Measurements from ENCODE around the gene ITPRIPL2.

Gene ITPRIPL2

DNA sequence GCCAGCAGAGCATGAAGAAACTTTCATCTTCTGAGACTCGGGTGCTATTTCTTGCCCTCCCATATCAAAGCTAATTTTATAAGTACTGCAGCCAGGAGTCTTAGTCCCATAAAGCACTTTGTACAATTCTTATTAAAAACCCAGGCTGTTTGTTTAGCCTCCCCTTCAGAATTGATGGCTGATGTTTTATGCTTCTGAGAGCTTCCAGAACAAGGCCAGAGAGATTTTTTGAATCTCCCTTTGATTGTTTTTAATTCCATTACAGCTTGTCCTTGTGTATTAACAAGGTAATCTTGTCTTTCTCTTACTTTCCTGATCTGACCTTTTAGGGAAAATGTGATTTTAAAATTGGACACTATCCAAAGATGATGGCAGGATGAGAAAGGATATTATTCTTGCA is 30.1 kb upstream of the ITPRIPL2 start:
- Histone ChIP-seq H3K9me3 (ENCODE audit: control insufficient read depth, low read length) (no peaks in the 10 kb centered on the region), H3K27ac (ENCODE audit: insufficient read depth, low read length, poor library complexity, severe bottlenecking) (no peak overlapping the region), H3K4me3 (ENCODE audit: insufficient read depth, low read depth, low read length, poor library complexity, severe bottlenecking) (no peak overlapping the region), H3K36me3 (ENCODE audit: control insufficient read depth, insufficient read depth, low read length) (no peaks in the 10 kb centered on the region), H3K4me1 (ENCODE audit: control insufficient read depth, insufficient read depth, low read length, poor library complexity, severe bottlenecking) (peaks cover 4% of the 10 kb centered on the region), H3K27me3 (replicated peaks; ENCODE audit: control insufficient read depth, insufficient read depth, low read length, poor library complexity, severe bottlenecking) (peaks cover 5% of the 10 kb centered on the region)
- no peak for DNase-seq

- H3K36me3 ChIP-seq (ENCODE audit: control insufficient read depth, insufficient read depth, low read length): no peaks in the 10 kb centered on the region
- H3K4me3 ChIP-seq (ENCODE audit: insufficient read depth, low read depth, low read length, poor library complexity, severe bottlenecking): no peak overlapping the region
- H3K9me3 ChIP-seq (ENCODE audit: control insufficient read depth, low read length): no peaks in the 10 kb centered on the region
- H3K27ac ChIP-seq (ENCODE audit: insufficient read depth, low read length, poor library complexity, severe bottlenecking): no peak overlapping the region
- H3K4me1 ChIP-seq (ENCODE audit: control insufficient read depth, insufficient read depth, low read length, poor library complexity, severe bottlenecking): peaks cover 4% of the 10 kb centered on the region
- no peak for DNase-seq
- peaks cover 5% of the 10 kb centered on the region for H3K27me3 ChIP-seq (replicated peaks; ENCODE audit: control insufficient read depth, insufficient read depth, low read length, poor library complexity, severe bottlenecking)
Observed at GRCh38 chr16:19084139-19084538, 29.6 kb upstream of the ITPRIPL2 start.

DNA sequence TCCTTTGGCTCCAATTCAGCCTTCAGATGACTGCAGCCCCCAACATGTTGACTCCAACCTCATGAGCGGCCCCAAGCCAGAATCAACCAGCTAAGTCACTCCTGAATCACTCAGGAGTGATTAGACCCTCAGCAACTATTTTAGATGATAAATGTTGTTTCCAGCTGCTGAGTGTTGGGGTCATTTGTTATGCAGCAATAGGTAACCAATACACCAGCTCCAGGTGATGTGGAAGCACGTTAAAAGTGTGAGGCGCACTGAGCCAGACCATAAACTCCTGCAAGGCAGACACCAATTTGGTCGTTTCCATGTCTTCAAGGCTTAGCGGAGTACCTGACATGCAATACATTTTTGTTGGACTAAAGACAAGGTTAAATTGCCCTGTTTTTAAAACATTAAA is 28.9 kb upstream of the ITPRIPL2 start:
- Histone ChIP-seq H3K4me1 (ENCODE audit: control insufficient read depth, insufficient read depth, low read length, poor library complexity, severe bottlenecking) (peaks cover 4% of the 10 kb centered on the region), H3K27ac (ENCODE audit: insufficient read depth, low read length, poor library complexity, severe bottlenecking) (no peak overlapping the region), H3K9me3 (ENCODE audit: control insufficient read depth, low read length) (no peaks in the 10 kb centered on the region), H3K4me3 (ENCODE audit: insufficient read depth, low read depth, low read length, poor library complexity, severe bottlenecking) (no peak overlapping the region), H3K27me3 (replicated peaks; ENCODE audit: control insufficient read depth, insufficient read depth, low read length, poor library complexity, severe bottlenecking) (peaks cover 5% of the 10 kb centered on the region), H3K36me3 (ENCODE audit: control insufficient read depth, insufficient read depth, low read length) (no peaks in the 10 kb centered on the region)
- DNase-seq: no peak

DNA sequence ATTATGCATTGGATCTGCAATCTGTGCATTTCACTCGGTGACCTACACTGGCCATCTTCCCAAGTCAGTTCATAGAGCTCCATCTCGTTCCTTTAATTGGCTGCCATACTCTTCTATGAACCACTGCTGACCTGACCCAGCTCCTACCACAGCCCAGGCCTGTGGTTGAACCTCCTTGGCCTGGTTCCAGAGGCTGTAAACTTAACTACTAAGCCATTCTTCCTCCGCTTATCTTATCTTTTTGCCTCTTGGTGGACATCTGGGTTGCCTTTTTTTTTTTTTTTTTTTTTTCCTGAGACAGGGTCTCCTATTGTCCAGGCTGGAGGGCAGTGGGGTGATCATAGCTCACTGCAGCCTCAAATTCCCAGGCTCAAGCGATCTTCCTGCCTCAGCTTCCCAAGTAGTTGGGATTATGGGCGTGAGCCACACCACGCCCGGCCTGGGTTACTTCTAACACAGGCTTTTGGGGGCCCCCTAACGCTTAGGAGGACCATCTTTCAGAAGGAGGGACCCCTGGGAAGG is 28.0 kb upstream of the ITPRIPL2 start:
- DNase-seq: no peak
- Histone ChIP-seq H3K27me3 (replicated peaks; ENCODE audit: control insufficient read depth, insufficient read depth, low read length, poor library complexity, severe bottlenecking) (peaks cover 5% of the 10 kb centered on the region), H3K9me3 (ENCODE audit: control insufficient read depth, low read length) (no peaks in the 10 kb centered on the region), H3K4me1 (ENCODE audit: control insufficient read depth, insufficient read depth, low read length, poor library complexity, severe bottlenecking) (peaks cover 4% of the 10 kb centered on the region), H3K4me3 (ENCODE audit: insufficient read depth, low read depth, low read length, poor library complexity, severe bottlenecking) (no peak overlapping the region), H3K36me3 (ENCODE audit: control insufficient read depth, insufficient read depth, low read length) (no peaks in the 10 kb centered on the region), H3K27ac (ENCODE audit: insufficient read depth, low read length, poor library complexity, severe bottlenecking) (no peak overlapping the region)

DNA sequence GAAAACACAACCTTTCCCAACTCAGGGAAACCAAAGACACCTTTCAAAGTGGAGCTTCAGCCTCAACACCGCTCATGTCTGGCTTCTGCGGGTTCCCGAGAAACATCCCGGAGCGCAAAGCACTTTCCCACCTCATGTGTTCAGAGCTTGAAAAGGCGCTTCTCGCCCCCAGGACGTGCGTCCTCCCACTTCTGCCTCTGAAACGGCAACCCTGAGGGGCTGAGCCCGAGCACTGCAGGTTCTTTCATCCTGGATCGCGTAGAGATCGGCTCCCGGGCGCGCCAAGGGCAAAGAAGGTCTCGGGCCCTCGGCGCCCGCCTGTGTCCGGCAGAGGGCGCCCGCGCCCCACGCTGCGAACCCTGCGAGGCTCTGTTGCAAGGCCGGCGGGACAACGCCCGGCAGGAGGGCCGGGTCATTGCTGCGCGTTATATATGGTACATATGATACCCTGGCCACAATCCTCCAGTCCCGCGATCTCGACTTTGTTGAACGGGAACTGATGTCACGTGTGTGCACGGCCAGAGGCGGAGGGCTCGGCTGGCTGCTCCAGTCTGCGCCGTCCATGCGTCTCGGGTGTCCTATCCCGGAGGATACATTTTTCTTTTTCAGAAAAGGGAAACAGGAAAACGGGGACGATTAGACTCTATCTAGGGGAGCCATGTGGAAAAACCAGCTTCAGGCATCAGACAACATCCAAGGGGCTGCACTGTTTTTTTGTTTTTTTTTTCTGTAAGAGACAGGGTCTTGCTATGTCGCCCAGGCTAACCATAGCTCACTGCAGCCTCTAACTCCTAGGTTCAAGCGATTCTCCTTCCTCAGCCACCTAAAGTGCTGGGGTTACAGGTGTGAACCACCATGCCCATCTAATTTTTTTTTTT is 27.2 kb upstream of the ITPRIPL2 start:
- peak; percentile 47 to 62 (median 49) for DNase-seq
- Histone ChIP-seq H3K4me3 (ENCODE audit: insufficient read depth, low read depth, low read length, poor library complexity, severe bottlenecking) (peak overlapping the region; percentile 21), H3K27ac (ENCODE audit: insufficient read depth, low read length, poor library complexity, severe bottlenecking) (no peak overlapping the region)

GRCh38 chr16:19088341-19088916 is 25.3 kb upstream of the ITPRIPL2 start:
- H3K4me3 ChIP-seq (ENCODE audit: insufficient read depth, low read depth, low read length, poor library complexity, severe bottlenecking): no peak overlapping the region
- H3K27me3 ChIP-seq (replicated peaks; ENCODE audit: control insufficient read depth, insufficient read depth, low read length, poor library complexity, severe bottlenecking): peaks cover 5% of the 10 kb centered on the region
- no peaks in the 10 kb centered on the region for H3K36me3 ChIP-seq (ENCODE audit: control insufficient read depth, insufficient read depth, low read length)
- H3K27ac ChIP-seq (ENCODE audit: insufficient read depth, low read length, poor library complexity, severe bottlenecking): no peak overlapping the region
- no peak for DNase-seq
- H3K4me1 ChIP-seq (ENCODE audit: control insufficient read depth, insufficient read depth, low read length, poor library complexity, severe bottlenecking): peaks cover 4% of the 10 kb centered on the region
- H3K9me3 ChIP-seq (ENCODE audit: control insufficient read depth, low read length): no peaks in the 10 kb centered on the region

More for the DNA sequence above, 27.2 kb upstream of the ITPRIPL2 start:
- no peaks in the 10 kb centered on the region for H3K9me3 ChIP-seq (ENCODE audit: control insufficient read depth, low read length)
- peaks cover 4% of the 10 kb centered on the region for H3K4me1 ChIP-seq (ENCODE audit: control insufficient read depth, insufficient read depth, low read length, poor library complexity, severe bottlenecking)
- peaks cover 5% of the 10 kb centered on the region for H3K27me3 ChIP-seq (replicated peaks; ENCODE audit: control insufficient read depth, insufficient read depth, low read length, poor library complexity, severe bottlenecking)
- H3K36me3 ChIP-seq (ENCODE audit: control insufficient read depth, insufficient read depth, low read length): no peaks in the 10 kb centered on the region

DNA sequence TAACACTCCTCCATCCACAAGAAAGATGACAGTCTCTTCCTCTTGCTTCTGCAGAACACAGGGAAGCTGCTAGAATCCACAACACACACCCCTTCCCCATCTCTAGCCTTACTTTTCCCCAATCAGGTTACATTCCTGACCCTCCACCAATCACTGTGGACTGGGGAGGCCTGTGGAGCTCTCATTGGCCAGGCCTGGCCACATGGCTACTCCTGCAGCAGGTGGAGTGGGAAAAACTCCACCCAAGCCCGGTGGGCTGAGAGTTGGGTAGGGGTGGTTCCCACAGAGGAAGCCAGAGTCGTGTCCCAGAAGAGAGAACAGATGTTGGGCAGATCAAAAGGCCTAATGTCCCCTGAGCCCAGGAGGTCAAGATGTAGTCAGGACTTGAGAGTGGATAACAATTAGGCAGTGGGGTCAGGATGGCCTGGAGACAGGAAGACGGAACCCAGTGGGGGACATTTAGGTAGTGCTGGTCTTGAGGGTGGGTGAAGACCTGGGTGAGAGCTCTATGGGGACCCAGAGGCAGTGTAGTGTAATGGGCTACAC is 24.3 kb upstream of the ITPRIPL2 start:
- Histone ChIP-seq H3K4me3 (ENCODE audit: insufficient read depth, low read depth, low read length, poor library complexity, severe bottlenecking) (no peak overlapping the region), H3K4me1 (ENCODE audit: control insufficient read depth, insufficient read depth, low read length, poor library complexity, severe bottlenecking) (peaks cover 4% of the 10 kb centered on the region), H3K36me3 (ENCODE audit: control insufficient read depth, insufficient read depth, low read length) (no peaks in the 10 kb centered on the region), H3K9me3 (ENCODE audit: control insufficient read depth, low read length) (no peaks in the 10 kb centered on the region), H3K27me3 (replicated peaks; ENCODE audit: control insufficient read depth, insufficient read depth, low read length, poor library complexity, severe bottlenecking) (peaks cover 5% of the 10 kb centered on the region), H3K27ac (ENCODE audit: insufficient read depth, low read length, poor library complexity, severe bottlenecking) (no peak overlapping the region)
- DNase-seq: no peak

- H3K9me3 ChIP-seq (ENCODE audit: control insufficient read depth, low read length): no peaks in the 10 kb centered on the region
- DNase-seq: no peak
- H3K36me3 ChIP-seq (ENCODE audit: control insufficient read depth, insufficient read depth, low read length): no peaks in the 10 kb centered on the region
- H3K4me3 ChIP-seq (ENCODE audit: insufficient read depth, low read depth, low read length, poor library complexity, severe bottlenecking): no peak overlapping the region
- H3K27me3 ChIP-seq (replicated peaks; ENCODE audit: control insufficient read depth, insufficient read depth, low read length, poor library complexity, severe bottlenecking): peaks cover 4% of the 10 kb centered on the region
- H3K27ac ChIP-seq (ENCODE audit: insufficient read depth, low read length, poor library complexity, severe bottlenecking): no peak overlapping the region
- peaks cover 4% of the 10 kb centered on the region for H3K4me1 ChIP-seq (ENCODE audit: control insufficient read depth, insufficient read depth, low read length, poor library complexity, severe bottlenecking)
Observed at GRCh38 chr16:19090916-19091315, 22.8 kb upstream of the ITPRIPL2 start.

DNA sequence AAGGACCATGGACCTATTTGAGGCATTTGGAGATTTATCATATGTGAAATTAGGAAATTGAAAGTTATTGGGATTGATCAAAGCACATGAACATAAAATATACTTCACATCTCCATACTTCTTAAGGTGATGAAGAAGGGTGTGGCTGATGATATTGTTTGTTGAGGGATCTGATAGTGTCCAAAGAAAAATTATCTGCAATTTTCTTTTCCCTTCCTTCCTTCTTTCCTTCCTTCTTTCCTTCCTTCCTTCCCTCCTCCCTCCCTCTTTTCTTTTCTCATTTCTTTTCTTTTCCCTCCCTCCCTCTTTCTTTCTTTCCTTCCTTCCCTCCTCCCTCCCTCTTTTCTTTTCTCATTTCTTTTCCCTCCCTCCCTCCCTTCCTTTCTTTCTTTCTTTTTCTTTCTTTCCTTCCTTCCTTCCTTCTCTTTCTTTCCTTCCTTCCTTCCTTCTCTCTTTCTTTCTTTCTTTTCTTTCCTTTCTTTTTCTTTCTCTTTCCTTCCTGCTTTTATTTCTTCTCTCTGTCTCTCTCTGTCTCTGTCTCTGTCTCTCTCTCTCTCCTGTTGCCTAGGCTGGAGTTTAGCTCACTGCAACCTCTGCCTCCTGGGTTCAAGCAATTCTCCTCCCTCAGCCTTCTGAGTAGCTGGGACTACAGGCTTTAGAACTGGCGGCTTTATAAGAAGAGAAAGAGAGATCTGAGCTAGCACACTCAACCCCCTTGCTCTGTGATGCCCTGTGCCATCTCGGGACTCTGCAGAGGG is 20.9 kb upstream of the ITPRIPL2 start:
- Histone ChIP-seq H3K4me1 (ENCODE audit: control insufficient read depth, insufficient read depth, low read length, poor library complexity, severe bottlenecking) (no peaks in the 10 kb centered on the region), H3K9me3 (ENCODE audit: control insufficient read depth, low read length) (no peaks in the 10 kb centered on the region), H3K27me3 (replicated peaks; ENCODE audit: control insufficient read depth, insufficient read depth, low read length, poor library complexity, severe bottlenecking) (no peaks in the 10 kb centered on the region), H3K27ac (ENCODE audit: insufficient read depth, low read length, poor library complexity, severe bottlenecking) (no peak overlapping the region), H3K4me3 (ENCODE audit: insufficient read depth, low read depth, low read length, poor library complexity, severe bottlenecking) (no peak overlapping the region), H3K36me3 (ENCODE audit: control insufficient read depth, insufficient read depth, low read length) (no peaks in the 10 kb centered on the region)
- DNase-seq: no peak

Data from effector memory CD4-positive, alpha-beta T cell (primary cell).